CD14-positive monocyte (primary cell): ENCODE results near the gene SLC22A31. TPM values are rescaled to one million over a fixed set of nuclear protein-coding genes. Genes with fewer than 3 reads are reported as not detected.

Experiments
- DNase-seq, 3 donors: peaks; one replicate each; pipeline ENCODE4 v3.0.0-alpha.2; 2011 to 2022
- H2AFZ ChIP-seq: 2 replicates; pipeline ENCODE4 v1.6.0; 2012; ENCODE audit warnings: mild to moderate bottlenecking, low read depth, low read length, inconsistent platforms; ENCODE audit not compliant: insufficient read depth, poor library complexity, severe bottlenecking
- H3K27ac ChIP-seq, 2 donors: 1 replicate in 1 of 2; 2 replicates in 1 of 2; pipeline ENCODE4 v1.5.1; 2012 to 2013; ENCODE audit warnings: low read length in 2 of 2, control low read depth in 1 of 2, inconsistent platforms in 1 of 2, low read depth in 1 of 2, mild to moderate bottlenecking in 1 of 2
- H3K27me3 ChIP-seq, 2 donors: one replicate each; pipeline versions ENCODE4 v1.6.0 to v1.6.1; 2011 to 2013; ENCODE audit warnings: low read length in 2 of 2; ENCODE audit not compliant: control insufficient read depth in 2 of 2, insufficient read depth in 2 of 2
- H3K36me3 ChIP-seq, 2 donors: replicated peaks in 1 of 2; 1 replicate in 1 of 2; 2 replicates in 1 of 2; pipeline versions ENCODE4 v1.5.1 to v1.6.1; 2012 to 2013; ENCODE audit warnings: low read length in 2 of 2, control low read depth in 1 of 2, inconsistent platforms in 1 of 2, mild to moderate bottlenecking in 1 of 2; ENCODE audit not compliant: insufficient read depth in 2 of 2, control insufficient read depth in 1 of 2
- H3K4me1 ChIP-seq, 2 donors: 1 replicate in 1 of 2; 2 replicates in 1 of 2; pipeline versions ENCODE4 v1.5.1 to v1.6.1; 2012 to 2013; ENCODE audit warnings: low read length in 2 of 2, control low read depth in 1 of 2, inconsistent platforms in 1 of 2, mild to moderate bottlenecking in 1 of 2, moderate library complexity in 1 of 2; ENCODE audit not compliant: insufficient read depth in 2 of 2, control insufficient read depth in 1 of 2
- H3K4me2 ChIP-seq: replicated peaks from 2 replicates; pipeline ENCODE3; 2012; ENCODE audit warnings: low read length, moderate library complexity, mild to moderate bottlenecking; ENCODE audit not compliant: poor library complexity, severe bottlenecking; ENCODE audit errors: extremely low read depth
- H3K4me3 ChIP-seq, 3 experiments: fragments of 200-600 bp in 1 of 3; sonication (generic) in 1 of 3; replicated peaks in 1 of 3; 1 replicate in 2 of 3; 2 replicates in 1 of 3; pipeline ENCODE4 v1.5.1; 2011 to 2013; ENCODE audit warnings: low read length in 3 of 3, mild to moderate bottlenecking in 3 of 3, control low read depth in 2 of 3, low read depth in 2 of 3, inconsistent platforms in 1 of 3, moderate library complexity in 1 of 3
- H3K79me2 ChIP-seq: 2 replicates; pipeline ENCODE4 v1.6.0; 2012; ENCODE audit warnings: mild to moderate bottlenecking, control low read depth, inconsistent platforms, low read length, moderate library complexity; ENCODE audit not compliant: insufficient read depth
- H3K9ac ChIP-seq: 2 replicates; pipeline ENCODE4 v1.6.0; 2017; ENCODE audit warnings: low read length, mild to moderate bottlenecking; ENCODE audit not compliant: insufficient read depth, poor library complexity, severe bottlenecking
- H3K9me3 ChIP-seq, 2 donors: replicated peaks in 1 of 2; 1 replicate in 1 of 2; 2 replicates in 1 of 2; pipeline versions ENCODE4 v1.5.1 to v1.6.1; 2012 to 2013; ENCODE audit warnings: low read length in 2 of 2, control low read depth in 1 of 2; ENCODE audit not compliant: control insufficient read depth in 1 of 2, insufficient read depth in 1 of 2
- H4K20me1 ChIP-seq: 2 replicates; pipeline ENCODE4 v1.6.0; 2012; ENCODE audit warnings: mild to moderate bottlenecking, low read length, control low read depth, moderate library complexity; ENCODE audit not compliant: insufficient read depth
- H3K27ac Mint-ChIP-seq, 7 donors: one replicate each; pipeline ENCODE4 v1.8.0; 2020; ENCODE audit warnings: mild to moderate bottlenecking in 7 of 7, mixed read lengths in 7 of 7, moderate library complexity in 6 of 7, inconsistent platforms in 2 of 7
- H3K27me3 Mint-ChIP-seq, 3 donors: one replicate each; pipeline ENCODE4 v1.8.0; 2021 to 2022; ENCODE audit warnings: low read depth in 3 of 3, mild to moderate bottlenecking in 3 of 3, mixed read lengths in 3 of 3, moderate library complexity in 3 of 3, inconsistent platforms in 1 of 3
- H3K36me3 Mint-ChIP-seq, 2 donors: one replicate each; pipeline ENCODE4 v1.8.0; 2020; ENCODE audit warnings: mixed read lengths in 2 of 2, inconsistent platforms in 1 of 2, mild to moderate bottlenecking in 1 of 2
- H3K4me1 Mint-ChIP-seq: one replicate; pipeline ENCODE4 v1.8.0; 2020; ENCODE audit warnings: mild to moderate bottlenecking, mixed read lengths
- H3K4me3 Mint-ChIP-seq, 2 donors: one replicate each; pipeline ENCODE4 v1.8.0; 2020; ENCODE audit warnings: mild to moderate bottlenecking in 2 of 2, mixed read lengths in 2 of 2, moderate library complexity in 1 of 2
- H3K9me3 Mint-ChIP-seq, 7 donors: one replicate each; pipeline ENCODE4 v1.8.0; 2020 to 2022; ENCODE audit warnings: mixed read lengths in 7 of 7, mild to moderate bottlenecking in 6 of 7, moderate library complexity in 6 of 7, inconsistent platforms in 2 of 7
- WGBS: methylation state at CpG from one replicate; pipeline ENCODE4 v1.1.5; 2013; ENCODE audit warnings: missing lambda C conversion rate; ENCODE audit not compliant: insufficient coverage; 5-methylcytosine and 5-hydroxymethylcytosine counted together
- intact Hi-C, 2 donors: fragments of 100-400 bp; cut with micrococcal nuclease; formaldehyde crosslinking; loops; one replicate each; pipeline versions ENCODE4 v1.15.0 to v1.15.1; 2023
- polyA plus RNA-seq, 3 donors: library from polyadenylated mRNA; depleted of rRNA in 1 of 3; unstranded in 2 of 3; stranded (reverse) in 1 of 3; fragments of 300-500 nt in 2 of 3; fragments of >200 nt in 1 of 3; fragmentation: Illumina TruSeq in 2 of 3; gene quantifications; 1 replicate in 2 of 3; 2 replicates in 1 of 3; pipeline ENCODE4 v1.2.3, GENCODE V29; 2012 to 2021
- TF ChIP-seq, protein P1 (sequence below): fragments of 200-600 bp; IDR thresholded peaks from one replicate; pipeline ENCODE4 v1.8.0; 2022; ENCODE audit warnings: antibody characterized with exemption, mild to moderate bottlenecking

The SLC22A31 gene
- polyA plus RNA-seq, 3 donors, result 0.29 TPM; not detected in 2

DNA sequence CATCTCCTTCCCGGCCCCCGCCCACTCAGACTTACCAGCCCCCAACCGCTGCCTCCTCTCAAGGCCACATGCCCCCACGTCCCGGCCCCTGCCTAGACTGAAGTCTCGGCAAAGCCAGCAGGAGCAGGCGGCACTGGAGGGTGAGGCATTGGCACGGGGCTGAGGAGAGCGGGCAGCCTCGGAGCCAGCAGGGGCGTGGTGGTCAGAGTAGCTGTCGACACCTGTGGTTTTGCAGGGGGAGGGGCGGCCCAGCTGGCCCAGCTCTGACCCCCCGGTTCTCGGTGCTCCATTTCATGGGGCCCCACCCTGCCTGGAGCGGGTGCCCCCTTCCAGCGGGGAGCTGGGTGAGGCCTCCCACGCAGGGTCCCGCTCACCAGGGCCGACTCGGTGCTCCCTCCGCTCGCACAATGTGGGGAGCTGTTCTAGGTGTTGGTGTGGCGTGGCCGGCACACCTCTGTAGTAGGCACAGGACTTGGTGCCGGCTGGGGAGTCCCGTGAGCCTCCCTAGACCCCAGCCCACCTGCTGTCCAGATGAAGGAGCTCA lies 24.1 kb downstream of the SLC22A31 start:
- Histone ChIP-seq H3K4me2 (no peak overlapping the region), H2AFZ (no peak overlapping the region), H3K4me3 (no peak overlapping the region), H3K9ac (no peak overlapping the region), H3K79me2 (no peaks in the 10 kb centered on the region), H3K27ac (no peak overlapping the region), H3K27me3 (peaks cover 0 to 22% of the 10 kb centered on the region in 2 donors), H3K4me1 (peaks cover 4 to 6% of the 10 kb centered on the region in 2 donors), H3K36me3 (no peaks in the 10 kb centered on the region), H3K9me3 (no peaks in the 10 kb centered on the region), H4K20me1 (no peaks in the 10 kb centered on the region)
- no peaks in the 10 kb centered on the region for H3K9me3 Mint-ChIP-seq
- intact Hi-C loops, result no loop called here
- no peak for DNase-seq
- no peaks in the 10 kb centered on the region for H3K36me3 Mint-ChIP-seq
- peak overlapping the region in 1 of 2 donors; percentile 37 for H3K4me3 Mint-ChIP-seq
- 92% methylated on average over 13 of the region's 27 CpGs for WGBS
- peaks cover 2 to 27% (median 2%) of the 10 kb centered on the region in 3 donors for H3K27me3 Mint-ChIP-seq
- H3K27ac Mint-ChIP-seq, result no peak overlapping the region
- TF ChIP-seq, protein P1, sequence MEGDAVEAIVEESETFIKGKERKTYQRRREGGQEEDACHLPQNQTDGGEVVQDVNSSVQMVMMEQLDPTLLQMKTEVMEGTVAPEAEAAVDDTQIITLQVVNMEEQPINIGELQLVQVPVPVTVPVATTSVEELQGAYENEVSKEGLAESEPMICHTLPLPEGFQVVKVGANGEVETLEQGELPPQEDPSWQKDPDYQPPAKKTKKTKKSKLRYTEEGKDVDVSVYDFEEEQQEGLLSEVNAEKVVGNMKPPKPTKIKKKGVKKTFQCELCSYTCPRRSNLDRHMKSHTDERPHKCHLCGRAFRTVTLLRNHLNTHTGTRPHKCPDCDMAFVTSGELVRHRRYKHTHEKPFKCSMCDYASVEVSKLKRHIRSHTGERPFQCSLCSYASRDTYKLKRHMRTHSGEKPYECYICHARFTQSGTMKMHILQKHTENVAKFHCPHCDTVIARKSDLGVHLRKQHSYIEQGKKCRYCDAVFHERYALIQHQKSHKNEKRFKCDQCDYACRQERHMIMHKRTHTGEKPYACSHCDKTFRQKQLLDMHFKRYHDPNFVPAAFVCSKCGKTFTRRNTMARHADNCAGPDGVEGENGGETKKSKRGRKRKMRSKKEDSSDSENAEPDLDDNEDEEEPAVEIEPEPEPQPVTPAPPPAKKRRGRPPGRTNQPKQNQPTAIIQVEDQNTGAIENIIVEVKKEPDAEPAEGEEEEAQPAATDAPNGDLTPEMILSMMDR, result no peak
- H3K4me1 Mint-ChIP-seq, result no peaks in the 10 kb centered on the region

DNA sequence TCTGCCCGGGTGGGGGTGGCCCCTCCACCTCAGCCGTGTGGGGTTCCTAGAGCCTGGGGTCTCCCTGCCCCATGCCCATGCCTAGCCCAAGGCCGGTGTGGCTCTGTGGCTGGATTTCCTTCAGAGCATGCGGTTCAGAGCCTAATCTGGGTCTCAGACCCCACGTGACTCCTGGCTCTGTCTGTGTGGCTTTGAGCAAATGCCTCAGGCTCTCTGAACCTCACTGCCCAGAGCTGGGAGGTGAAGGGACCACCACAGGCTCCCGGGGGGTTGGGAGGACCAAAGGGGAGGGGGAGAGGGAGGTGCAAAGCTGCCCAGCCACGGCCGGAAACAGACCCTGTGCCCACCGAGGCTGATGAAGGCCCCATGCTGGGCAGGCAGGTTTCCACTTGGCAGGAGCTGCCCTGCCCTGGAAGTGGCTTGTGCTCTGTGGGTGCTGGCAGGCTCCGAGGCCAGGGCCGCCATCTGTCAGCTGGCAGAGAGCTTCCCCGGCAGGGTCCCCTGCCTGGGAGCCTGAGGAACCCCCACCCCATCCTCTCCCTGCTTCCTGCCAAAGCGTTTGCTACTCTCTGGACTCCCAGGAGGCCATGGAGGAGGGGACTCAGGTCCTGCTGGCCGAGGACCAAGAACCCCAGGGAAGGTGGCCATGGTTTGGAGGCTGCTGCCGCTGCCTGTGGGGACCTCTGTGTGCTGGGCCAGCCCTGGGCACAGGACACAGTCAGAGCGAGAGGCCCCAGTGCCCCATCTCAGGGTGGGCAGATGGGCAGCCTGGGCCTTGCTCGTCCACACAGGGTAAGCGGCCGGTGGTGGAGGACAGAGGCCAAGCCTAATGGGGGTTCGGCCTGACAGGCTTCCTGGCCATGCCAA lies 24.8 kb downstream of the SLC22A31 start:
- DNase-seq, result no peak
- Mint-ChIP-seq H3K4me3 (no peak overlapping the region), H3K36me3 (no peaks in the 10 kb centered on the region), H3K27me3 (peaks cover 6 to 32% (median 6%) of the 10 kb centered on the region in 3 donors), H3K27ac (no peak overlapping the region), H3K9me3 (peaks cover 0 to 4% (median 0%) of the 10 kb centered on the region in 7 donors), H3K4me1 (peaks cover 5% of the 10 kb centered on the region)
- Histone ChIP-seq H3K27ac (no peak overlapping the region), H3K4me2 (no peak overlapping the region), H3K27me3 (peaks cover 0 to 28% of the 10 kb centered on the region in 2 donors), H3K9ac (no peak overlapping the region), H2AFZ (no peak overlapping the region), H3K36me3 (no peaks in the 10 kb centered on the region), H3K9me3 (no peaks in the 10 kb centered on the region), H4K20me1 (no peaks in the 10 kb centered on the region), H3K4me1 (peaks cover 11 to 12% of the 10 kb centered on the region in 2 donors), H3K4me3 (no peak overlapping the region), H3K79me2 (no peaks in the 10 kb centered on the region)
- TF ChIP-seq, protein P1, result no peak
- intact Hi-C loops, result no loop called here
- WGBS, result 68% methylated on average over 18 of the region's 20 CpGs
